Measurements from ENCODE around the gene KCNQ2.
A peak's percentile ranks its signal among the peaks of the same experiment; 100 is the strongest.

KCNQ2 gene

DNA sequence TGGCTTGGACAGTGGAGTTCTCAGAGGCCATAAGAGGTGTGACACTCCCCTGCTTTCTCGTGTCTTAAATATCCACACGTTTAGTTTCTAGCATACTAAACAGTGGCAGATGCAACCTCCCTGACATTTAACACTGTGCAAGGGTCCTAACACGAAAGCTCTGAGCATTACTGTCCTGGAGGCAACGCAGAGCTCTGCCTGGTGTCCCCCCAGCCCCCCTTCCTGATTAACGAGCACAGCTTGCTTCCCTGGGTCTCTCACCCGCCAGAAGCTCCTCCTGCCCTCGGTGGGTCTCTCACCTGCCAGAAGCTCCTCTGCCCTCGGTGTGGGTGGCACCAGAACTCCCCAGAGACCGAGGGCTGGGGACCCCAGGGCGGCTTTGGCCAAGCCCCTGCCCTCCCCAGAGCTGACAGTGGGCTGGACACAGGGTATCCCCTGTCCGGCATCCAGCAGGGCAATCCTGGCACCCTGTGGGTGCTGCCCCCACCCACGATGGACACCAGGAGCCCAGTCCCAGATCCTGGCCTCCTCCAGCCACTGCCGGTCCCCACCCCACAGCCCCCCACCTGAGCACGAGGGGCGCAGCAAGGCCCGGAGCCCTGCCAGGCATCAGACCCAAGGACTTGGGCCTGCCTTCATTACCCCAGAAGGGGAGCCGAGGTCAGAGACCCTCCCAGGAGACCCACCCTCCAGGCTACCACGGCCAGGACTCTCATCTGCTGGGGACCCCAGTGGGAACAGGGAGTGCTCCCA, 12.4 kb upstream of the KCNQ2 start:
- TF ChIP-seq, protein P1, sequence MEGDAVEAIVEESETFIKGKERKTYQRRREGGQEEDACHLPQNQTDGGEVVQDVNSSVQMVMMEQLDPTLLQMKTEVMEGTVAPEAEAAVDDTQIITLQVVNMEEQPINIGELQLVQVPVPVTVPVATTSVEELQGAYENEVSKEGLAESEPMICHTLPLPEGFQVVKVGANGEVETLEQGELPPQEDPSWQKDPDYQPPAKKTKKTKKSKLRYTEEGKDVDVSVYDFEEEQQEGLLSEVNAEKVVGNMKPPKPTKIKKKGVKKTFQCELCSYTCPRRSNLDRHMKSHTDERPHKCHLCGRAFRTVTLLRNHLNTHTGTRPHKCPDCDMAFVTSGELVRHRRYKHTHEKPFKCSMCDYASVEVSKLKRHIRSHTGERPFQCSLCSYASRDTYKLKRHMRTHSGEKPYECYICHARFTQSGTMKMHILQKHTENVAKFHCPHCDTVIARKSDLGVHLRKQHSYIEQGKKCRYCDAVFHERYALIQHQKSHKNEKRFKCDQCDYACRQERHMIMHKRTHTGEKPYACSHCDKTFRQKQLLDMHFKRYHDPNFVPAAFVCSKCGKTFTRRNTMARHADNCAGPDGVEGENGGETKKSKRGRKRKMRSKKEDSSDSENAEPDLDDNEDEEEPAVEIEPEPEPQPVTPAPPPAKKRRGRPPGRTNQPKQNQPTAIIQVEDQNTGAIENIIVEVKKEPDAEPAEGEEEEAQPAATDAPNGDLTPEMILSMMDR (conservative IDR thresholded peaks at IDR 0.05), result no peak
- no peak for TF ChIP-seq ZFX (IDR thresholded peaks at IDR 0.05)
- peak overlapping the region; percentile 18 for H3K27ac ChIP-seq

DNA sequence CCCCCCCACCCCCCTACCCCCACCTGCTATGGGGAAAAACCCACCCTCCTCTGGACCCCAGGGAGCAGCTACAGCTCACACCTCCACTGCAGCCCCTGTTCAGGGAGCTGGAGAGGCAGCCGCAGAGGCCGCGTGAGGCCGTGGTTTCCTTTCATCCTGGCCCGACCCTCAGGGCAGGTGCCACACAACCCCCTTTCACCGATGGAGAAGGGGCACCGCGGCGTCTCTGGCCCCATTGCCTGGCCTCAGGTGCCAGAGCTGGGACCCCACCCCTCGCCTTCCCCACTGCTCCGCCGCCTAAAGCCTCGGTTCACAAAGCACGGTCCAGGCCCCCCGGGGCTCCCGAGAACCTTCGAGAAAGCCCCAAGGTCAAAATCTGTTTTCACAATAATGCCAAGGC, 11.8 kb upstream of the KCNQ2 start:
- H3K27ac ChIP-seq, result no peak overlapping the region
- no peak for TF ChIP-seq ZFX (IDR thresholded peaks at IDR 0.05)
- TF ChIP-seq, protein P1 (conservative IDR thresholded peaks at IDR 0.05), result no peak

DNA sequence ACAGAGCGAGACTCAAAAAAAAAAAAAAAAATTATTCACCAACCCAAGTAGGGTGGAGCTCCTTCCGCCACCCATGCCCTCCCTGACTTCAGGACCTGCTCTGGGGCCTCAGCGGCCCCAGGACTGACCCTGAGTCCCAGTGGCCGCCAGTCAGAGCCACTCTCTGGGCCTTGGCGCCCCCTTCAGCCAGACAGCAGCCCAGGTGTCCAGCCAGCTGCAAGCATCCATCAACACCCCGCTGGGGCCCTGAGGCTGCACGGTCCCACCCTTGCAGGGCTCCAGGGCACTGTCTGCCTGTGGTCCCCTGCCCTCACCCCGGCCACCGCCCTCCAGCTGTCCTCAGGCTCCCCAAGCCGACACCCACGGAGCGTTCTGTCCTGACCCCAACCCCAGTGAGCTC, 11.4 kb upstream of the KCNQ2 start:
- no peak overlapping the region for H3K27ac ChIP-seq
- TF ChIP-seq ZFX (IDR thresholded peaks at IDR 0.05), result no peak
- TF ChIP-seq, protein P1 (conservative IDR thresholded peaks at IDR 0.05), result no peak

DNA sequence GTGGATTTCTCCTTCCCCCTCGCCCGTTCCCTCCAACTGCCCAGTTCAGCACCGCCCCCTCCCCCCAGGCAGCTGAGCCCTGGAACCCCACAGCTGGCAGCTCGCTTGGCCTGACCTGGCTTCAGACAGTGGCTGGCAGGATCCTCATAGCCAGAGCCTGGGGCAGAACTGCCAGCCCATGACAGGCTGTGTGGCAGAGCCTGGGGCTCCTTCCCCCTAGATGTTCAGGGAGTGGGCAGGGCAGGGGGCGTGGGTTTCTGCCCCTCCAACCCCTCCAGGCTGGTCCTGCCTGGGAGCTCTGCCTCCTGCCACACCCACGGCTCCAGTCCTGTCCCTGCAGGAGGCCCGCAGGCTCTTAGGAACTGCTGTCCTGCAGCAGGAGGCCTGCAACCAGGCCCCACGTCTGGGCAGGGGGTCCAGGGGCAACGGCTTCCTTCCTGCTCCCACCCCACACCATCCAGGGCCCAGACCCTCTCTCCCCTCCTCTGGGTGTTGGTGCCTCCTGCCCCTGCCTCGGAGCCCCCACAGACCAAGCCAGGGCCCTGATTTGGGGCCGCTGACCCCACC, 9.6 kb upstream of the KCNQ2 start:
- TF ChIP-seq, protein P1 (conservative IDR thresholded peaks at IDR 0.05), result no peak
- no peak for TF ChIP-seq ZFX (IDR thresholded peaks at IDR 0.05)
- no peak overlapping the region for H3K27ac ChIP-seq

DNA sequence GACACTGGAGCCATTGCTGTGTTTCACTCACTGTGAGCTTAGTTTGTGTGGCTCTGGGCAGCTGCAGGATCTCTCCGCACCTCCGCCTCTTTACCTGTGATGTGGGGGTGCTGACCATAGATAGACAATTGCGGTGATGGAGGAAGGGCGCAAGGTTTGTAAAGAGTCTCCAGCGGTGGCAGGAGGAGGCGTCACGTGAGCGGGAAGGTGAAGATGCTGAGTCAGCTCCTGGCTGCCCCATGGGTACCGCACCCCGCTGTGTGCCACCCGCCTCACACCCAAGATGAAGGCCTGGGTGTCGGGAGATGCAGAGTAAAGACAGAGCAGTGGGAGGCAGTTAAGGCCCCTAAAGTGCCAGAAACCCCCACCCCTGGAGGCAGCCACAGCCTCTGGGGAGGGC, 9.0 kb upstream of the KCNQ2 start:
- TF ChIP-seq ZFX (IDR thresholded peaks at IDR 0.05), result no peak
- TF ChIP-seq, protein P1 (conservative IDR thresholded peaks at IDR 0.05), result no peak
- H3K27ac ChIP-seq, result no peak overlapping the region

DNA sequence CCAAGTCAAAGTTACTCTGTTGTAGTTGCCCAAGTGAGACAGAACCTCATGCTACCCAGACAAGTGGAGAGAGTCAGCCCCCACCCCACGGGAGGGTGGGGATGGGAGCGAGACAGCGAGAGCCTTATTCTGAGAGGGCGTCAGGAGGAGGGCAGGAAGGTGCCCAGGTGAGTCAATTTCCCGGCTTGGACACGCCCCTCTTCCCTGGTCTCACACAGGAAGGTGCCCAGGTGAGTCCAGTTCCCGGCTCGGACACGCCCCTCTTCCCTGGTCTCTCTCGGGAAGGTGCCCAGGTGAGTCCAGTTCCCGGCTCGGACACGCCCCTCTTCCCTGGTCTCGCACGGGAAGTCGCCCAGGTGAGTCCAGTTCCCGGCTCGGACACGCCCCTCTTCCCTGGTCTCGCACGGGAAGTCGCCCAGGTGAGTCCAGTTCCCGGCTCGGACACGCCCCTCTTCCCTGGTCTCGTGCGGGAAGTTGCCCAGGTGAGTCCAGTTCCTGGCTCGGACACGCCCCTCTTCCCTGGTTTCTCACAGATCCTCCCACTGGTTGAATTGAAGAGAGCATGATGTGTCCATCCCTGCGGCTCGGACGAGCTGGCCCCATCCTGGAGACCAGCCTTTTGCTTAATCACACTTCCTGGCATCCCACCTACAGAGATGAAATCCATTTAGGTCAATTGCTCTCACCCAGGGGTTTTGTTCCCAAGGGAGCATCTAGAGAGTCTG, 7.4 kb upstream of the KCNQ2 start:
- H3K27ac ChIP-seq, result peak overlapping the region; percentile 4; the same call in 1 of the 2 replicates

DNA sequence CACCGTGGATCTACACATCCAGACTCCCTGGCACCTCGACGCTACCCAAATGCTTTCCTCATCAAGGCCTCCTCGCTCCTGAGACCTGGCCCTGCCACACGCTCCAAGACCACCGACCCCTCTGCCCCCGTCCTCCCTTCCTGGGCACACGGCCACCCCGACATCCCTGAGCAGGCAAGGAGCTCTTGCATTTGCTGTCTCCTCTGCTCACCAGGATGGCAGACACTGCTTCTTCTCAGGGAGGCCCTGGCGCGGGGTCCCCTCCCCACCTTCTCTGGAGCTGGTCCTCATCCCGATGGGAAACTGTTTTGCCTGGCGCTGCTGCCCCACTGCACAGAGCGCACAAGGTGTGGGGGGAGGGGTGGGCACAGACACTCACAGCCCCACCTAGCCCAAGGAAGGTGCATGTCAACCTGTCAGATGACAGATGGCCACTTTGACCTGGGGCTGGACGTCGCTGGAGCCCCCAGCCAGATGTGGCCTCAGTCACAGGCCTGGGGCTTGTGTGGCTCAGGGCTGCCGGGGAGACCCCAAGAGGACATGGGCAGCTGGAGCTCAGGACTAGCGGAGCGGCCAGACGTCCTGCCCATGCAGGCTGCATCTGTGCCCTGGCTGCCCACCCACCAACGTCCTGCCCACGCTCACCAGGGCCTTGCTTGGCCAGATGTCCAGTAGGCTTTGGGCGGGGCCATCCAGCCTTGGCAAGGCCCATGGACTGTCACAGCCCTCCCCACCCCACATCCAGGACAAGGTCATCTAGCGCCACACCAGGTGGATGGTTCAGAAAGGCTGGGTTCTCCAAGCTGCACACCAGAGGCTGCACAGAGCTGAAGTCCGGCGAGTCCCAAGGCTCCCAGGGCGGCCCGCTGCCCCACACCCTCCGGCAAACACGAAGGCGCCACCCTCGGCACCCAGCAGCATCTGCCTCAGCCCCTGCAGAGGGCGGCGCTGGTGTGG, 6.2 kb upstream of the KCNQ2 start:
- peak overlapping the region; percentile 4; the same call in 1 of the 2 replicates for H3K27ac ChIP-seq
- TF ChIP-seq, protein P1 (conservative IDR thresholded peaks at IDR 0.05), result no peak
- no peak for TF ChIP-seq ZFX (IDR thresholded peaks at IDR 0.05)
